GM19099 (cell line): ENCODE results near the gene PGBD5.

Experiments
- POLR2A ChIP-seq: IDR thresholded peaks from 3 replicates; pipeline ENCODE4 v1.6.1; 2011; ENCODE audit warnings: low read depth; ENCODE audit not compliant: insufficient read length; ENCODE audit errors: extremely low read depth

PGBD5 gene

GRCh38 chr1:230282157-230282556 is 144.0 kb downstream of the PGBD5 start:
- no peak for TF ChIP-seq POLR2A

GRCh38 chr1:230281556-230281955 is 144.6 kb downstream of the PGBD5 start:
- TF ChIP-seq POLR2A = no peak

- TF ChIP-seq POLR2A = no peak
These were observed 145.2 kb downstream of the PGBD5 start for GRCh38 chr1:230280906-230281413.

GRCh38 chr1:230280054-230280795 is 145.9 kb downstream of the PGBD5 start:
- no peak for TF ChIP-seq POLR2A

- TF ChIP-seq POLR2A = no peak
These were observed 146.6 kb downstream of the PGBD5 start for GRCh38 chr1:230279583-230279945.

- no peak for TF ChIP-seq POLR2A
These were observed 147.1 kb downstream of the PGBD5 start for GRCh38 chr1:230278871-230279582.

GRCh38 chr1:230278376-230278775 is 147.8 kb downstream of the PGBD5 start:
- no peak for TF ChIP-seq POLR2A

- no peak for TF ChIP-seq POLR2A
These were observed 148.7 kb downstream of the PGBD5 start for GRCh38 chr1:230277201-230278025.

GRCh38 chr1:230276401-230276800 is 149.7 kb downstream of the PGBD5 start:
- no peak for TF ChIP-seq POLR2A

GRCh38 chr1:230274254-230274653 is 151.9 kb downstream of the PGBD5 start:
- no peak for TF ChIP-seq POLR2A

GRCh38 chr1:230273141-230273710 is 152.9 kb downstream of the PGBD5 start:
- no peak for TF ChIP-seq POLR2A

- no peak for TF ChIP-seq POLR2A
These were observed 153.6 kb downstream of the PGBD5 start for GRCh38 chr1:230272557-230272956.

GRCh38 chr1:230271300-230272035 is 154.7 kb downstream of the PGBD5 start:
- no peak for TF ChIP-seq POLR2A

- TF ChIP-seq POLR2A = no peak
These were observed 155.4 kb downstream of the PGBD5 start for GRCh38 chr1:230270559-230271281.

GRCh38 chr1:230270185-230270558 is 156.0 kb downstream of the PGBD5 start:
- TF ChIP-seq POLR2A = no peak
